Left lung (tissue), 10 donors: ENCODE results near the gene SLC23A3. TPM values are rescaled to one million over a fixed set of nuclear protein-coding genes. Genes with fewer than 3 reads are reported as not detected.
A peak's percentile ranks its signal among the peaks of the same experiment; 100 is the strongest.

Source experiments
- ATAC-seq: fragments of 200-7000 bp; cut with Tn5 transposase; one replicate; pipeline ENCODE4 v1.9.1; 2020; ENCODE audit warnings: moderate library complexity
- DNase-seq, 4 donors: peaks; one replicate each; pipeline ENCODE4 v3.0.0-alpha.2; 2013 to 2020
- H3K27ac ChIP-seq, 2 donors: fragments of 200-600 bp; sonication (generic) in 1 of 2; one replicate each; pipeline versions ENCODE4 v1.5.0 to v1.8.0; 2020 to 2021
- H3K27me3 ChIP-seq, 2 donors: fragments of 200-600 bp; sonication (generic) in 1 of 2; one replicate each; pipeline versions ENCODE4 v1.5.0 to v1.8.0; 2020 to 2021
- H3K36me3 ChIP-seq, 2 donors: fragments of 200-600 bp; sonication (generic) in 1 of 2; one replicate each; pipeline versions ENCODE4 v1.5.0 to v1.8.0; 2020 to 2021
- H3K4me1 ChIP-seq, 2 donors: fragments of 200-600 bp; one replicate each; pipeline ENCODE4 v1.8.0; 2021
- H3K4me3 ChIP-seq, 2 donors: fragments of 200-600 bp; sonication (generic) in 1 of 2; one replicate each; pipeline versions ENCODE4 v1.5.0 to v1.8.0; 2020 to 2021; ENCODE audit warnings: mild to moderate bottlenecking in 1 of 2
- H3K9me3 ChIP-seq, 2 donors: fragments of 200-600 bp; sonication (generic) in 1 of 2; one replicate each; pipeline versions ENCODE4 v1.5.0 to v1.8.0; 2020 to 2021
- CTCF ChIP-seq, 2 donors: fragments of 200-600 bp; sonication (generic) in 1 of 2; IDR thresholded peaks; one replicate each; pipeline versions ENCODE4 v1.5.0 to v1.8.0; 2021; ENCODE audit warnings: antibody characterized with exemption in 2 of 2
- intact Hi-C, 2 donors: fragments of 100-400 bp; cut with DNase I; formaldehyde crosslinking; loops; one replicate each; pipeline versions ENCODE4 v1.11.2 to v1.14.2; 2022
- polyA plus RNA-seq, 6 donors: library from polyadenylated mRNA; unstranded; fragments of 120-200 nt; gene quantifications; one replicate each; pipeline ENCODE4 v1.2.1, GENCODE V29; 2013; ENCODE audit not compliant: insufficient read length in 6 of 6
- total RNA-seq, 2 donors: library from RNA; stranded (reverse); fragmentation: NEBNext Ultra II Directional; extraction: Animal tissue kit (Norgen Biotek cat#: 25700); gene quantifications; one replicate each; pipeline ENCODE4 v1.2.1, GENCODE V29; 2021
- donor health status: DM: no; HTN: yes; CAD: no.
- donor health status: DM: no; HTN: no; CAD: no.

SLC23A3 gene
- total and polyA plus RNA-seq, 8 donors = 2.6 to 5.5 (median 4.3) TPM

GRCh38 chr2:219126555-219126954, 43.3 kb downstream of the SLC23A3 start:
- H3K36me3 ChIP-seq = no peaks in the 10 kb centered on the region
- intact Hi-C loops = loop anchor here in 1 of 2 donors (10.0 kb wide), 1 partner anchor 72 kb away; no protein-coding TSS in a partner anchor
- ATAC-seq = peak; percentile 35
- no peak for TF ChIP-seq CTCF (IDR thresholded peaks at IDR 0.05)
- H3K27me3 ChIP-seq = no peaks in the 10 kb centered on the region
- DNase-seq = no peak
- peak overlapping the region in 1 of 2 donors; percentile 55 for H3K27ac ChIP-seq
- no peak overlapping the region for H3K4me3 ChIP-seq
- H3K4me1 ChIP-seq = peaks cover 16 to 24% of the 10 kb centered on the region in 2 donors
- H3K9me3 ChIP-seq = no peaks in the 10 kb centered on the region

GRCh38 chr2:219125886-219126270, 44.0 kb downstream of the SLC23A3 start:
- intact Hi-C loops = loop anchor here in 1 of 2 donors (10.0 kb wide), 1 partner anchor 71 kb away; no protein-coding TSS in a partner anchor
- ATAC-seq (no peak), DNase-seq (no peak)
- H3K36me3 ChIP-seq = no peaks in the 10 kb centered on the region
- H3K27me3 ChIP-seq = no peaks in the 10 kb centered on the region
- H3K4me1 ChIP-seq = peaks cover 16 to 24% of the 10 kb centered on the region in 2 donors
- no peaks in the 10 kb centered on the region for H3K9me3 ChIP-seq
- no peak for TF ChIP-seq CTCF (IDR thresholded peaks at IDR 0.05)
- H3K27ac ChIP-seq = peak overlapping the region; percentile 41 to 61
- H3K4me3 ChIP-seq = no peak overlapping the region

- no peaks in the 10 kb centered on the region for H3K36me3 ChIP-seq
- TF ChIP-seq CTCF (IDR thresholded peaks at IDR 0.05) = no peak
- DNase-seq (peak in 2 of 4 donors; percentile 81 to 85), ATAC-seq (peak; percentile 85)
- H3K27me3 ChIP-seq = no peaks in the 10 kb centered on the region
- intact Hi-C loops = loop anchor here in 1 of 2 donors (10.0 kb wide), 1 partner anchor 71 kb away; no protein-coding TSS in a partner anchor
- no peak overlapping the region for H3K4me3 ChIP-seq
- H3K27ac ChIP-seq = peak overlapping the region; percentile 41 to 61
- no peaks in the 10 kb centered on the region for H3K9me3 ChIP-seq
- peaks cover 16 to 24% of the 10 kb centered on the region in 2 donors for H3K4me1 ChIP-seq
Measured at GRCh38 chr2:219125225-219125885, 44.5 kb downstream of the SLC23A3 start.

- Histone ChIP-seq H3K27ac (peak overlapping the region; percentile 41 to 48), H3K9me3 (no peaks in the 10 kb centered on the region), H3K4me1 (peaks cover 16 to 24% of the 10 kb centered on the region in 2 donors), H3K27me3 (no peaks in the 10 kb centered on the region), H3K36me3 (no peaks in the 10 kb centered on the region), H3K4me3 (no peak overlapping the region)
- ATAC-seq (peak; percentile 6), DNase-seq (no peak)
- intact Hi-C loops = loop anchor here in 1 of 2 donors (10.0 kb wide), 1 partner anchor 70 kb away; no protein-coding TSS in a partner anchor
- no peak for TF ChIP-seq CTCF (IDR thresholded peaks at IDR 0.05)
Measured at GRCh38 chr2:219124381-219125110, 45.3 kb downstream of the SLC23A3 start.
